Activated CD8-positive, alpha-beta memory T cell treated with anti-CD3 and anti-CD28 coated beads for 24 hours (primary cell): Measurements from ENCODE around the gene COX7A2.

Source experiments
- DNase-seq: peaks from one replicate; pipeline ENCODE4 v3.0.0-alpha.2; 2020

The COX7A2 gene

DNA sequence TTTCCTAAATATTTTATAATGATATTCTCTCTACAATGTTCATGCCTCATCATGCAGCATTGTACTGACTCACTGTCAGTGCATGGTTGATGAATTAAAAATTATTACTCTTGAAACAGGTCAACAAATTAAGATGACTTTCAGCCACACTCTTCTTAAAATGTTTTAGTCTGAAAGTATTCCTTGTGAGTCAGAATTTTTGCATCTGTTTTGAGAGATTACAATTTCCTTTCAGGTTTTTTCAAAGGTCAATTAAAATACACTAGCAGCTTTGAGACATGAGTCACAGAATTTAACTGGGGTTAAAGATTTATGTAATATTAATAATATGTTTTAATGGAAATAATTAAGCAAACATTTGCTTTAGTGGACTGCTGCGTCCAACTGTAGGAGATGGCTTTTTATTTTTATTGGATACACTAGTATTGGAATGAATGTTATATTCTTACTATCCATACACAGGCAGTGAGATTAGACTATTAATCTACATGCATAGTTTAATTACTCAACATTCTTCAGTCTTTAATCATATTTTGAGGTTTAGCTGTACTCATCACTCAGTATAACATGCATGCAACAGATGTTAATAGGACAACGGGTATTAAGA is 47.4 kb downstream of the COX7A2 start:
- no peak for DNase-seq

DNA sequence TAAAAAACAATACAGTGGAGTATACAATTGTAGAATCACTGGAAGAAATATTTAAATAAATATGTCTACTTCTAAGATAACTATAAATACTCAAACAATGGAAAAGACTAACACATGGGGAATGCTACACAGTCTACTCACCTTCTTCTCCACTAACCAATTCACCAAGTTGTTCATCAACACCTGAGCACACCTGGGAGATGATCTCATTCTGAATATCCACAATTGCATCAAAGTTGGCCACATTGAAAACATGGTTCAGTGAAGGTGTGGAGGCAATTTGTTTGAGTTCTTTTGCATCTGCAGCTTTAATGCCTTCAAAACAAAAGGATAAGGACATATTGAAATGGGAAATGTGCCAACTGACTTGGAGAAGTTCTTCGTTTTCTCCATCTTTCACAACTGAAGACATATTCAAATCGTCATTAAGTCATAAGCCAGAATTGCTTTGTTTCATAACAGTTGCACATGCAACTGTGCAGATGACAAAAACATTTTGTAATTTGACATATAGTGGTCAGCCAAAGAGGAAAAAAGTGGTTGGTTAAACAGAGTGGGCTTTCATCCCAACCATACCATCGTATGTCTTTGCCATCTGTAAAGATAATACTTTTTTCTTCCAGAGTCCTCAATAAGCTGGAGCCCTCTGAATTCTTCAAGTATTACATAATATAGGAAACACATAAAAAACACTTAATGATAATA is 55.2 kb downstream of the COX7A2 start:
- DNase-seq, result no peak
